Measurements from ENCODE around the gene CMIP.
"Not testable (repeated sequence)": the region's sequence is repeated elsewhere in the genome, so short reads cannot be mapped to it uniquely, and the experiment has no call there.

CMIP gene

GRCh38 chr16:81444448-81445121, at the start of gene CMIP:
TSS of gene CMIP (plus strand) at chr16:81444808.
- peak; percentile 26 for DNase-seq (ENCODE audit: low read depth, low spot score)
- H3K27ac ChIP-seq = peak within 1 kb of the TSS; percentile 97

- no peak for DNase-seq (ENCODE audit: low read depth, low spot score)
- no peak overlapping the region for H3K27ac ChIP-seq
Measured at GRCh38 chr16:81394966-81395655, 49.5 kb upstream of the CMIP start.

- H3K27ac ChIP-seq = no peak overlapping the region
- no peak for DNase-seq (ENCODE audit: low read depth, low spot score)
Measured at GRCh38 chr16:81397058-81397878, 47.3 kb upstream of the CMIP start.

GRCh38 chr16:81397879-81398520, 46.6 kb upstream of the CMIP start:
- DNase-seq (ENCODE audit: low read depth, low spot score) = no peak
- H3K27ac ChIP-seq = no peak overlapping the region

GRCh38 chr16:81399909-81400308, 44.7 kb upstream of the CMIP start:
- no peak for DNase-seq (ENCODE audit: low read depth, low spot score)
- peak overlapping the region; percentile 86 for H3K27ac ChIP-seq

GRCh38 chr16:81401035-81401950, 43.3 kb upstream of the CMIP start:
- H3K27ac ChIP-seq = peak overlapping the region; percentile 86
- DNase-seq (ENCODE audit: low read depth, low spot score) = peak; percentile 85

- no peak overlapping the region for H3K27ac ChIP-seq
- no peak for DNase-seq (ENCODE audit: low read depth, low spot score)
Measured at GRCh38 chr16:81403208-81403600, 41.4 kb upstream of the CMIP start.

GRCh38 chr16:81403601-81404391, 40.8 kb upstream of the CMIP start:
- H3K27ac ChIP-seq = no peak overlapping the region
- DNase-seq (ENCODE audit: low read depth, low spot score) = peak; percentile 18

- peak overlapping the region; percentile 89 for H3K27ac ChIP-seq
- not testable (repeated sequence) for DNase-seq (ENCODE audit: low read depth, low spot score)
Measured at GRCh38 chr16:81405002-81405401, 39.6 kb upstream of the CMIP start.

GRCh38 chr16:81405702-81406113, 38.9 kb upstream of the CMIP start:
- peak; percentile 90 for DNase-seq (ENCODE audit: low read depth, low spot score)
- H3K27ac ChIP-seq = peak overlapping the region; percentile 89

GRCh38 chr16:81408409-81408950, 36.1 kb upstream of the CMIP start:
- DNase-seq (ENCODE audit: low read depth, low spot score) = no peak
- H3K27ac ChIP-seq = no peak overlapping the region

GRCh38 chr16:81409016-81409556, 35.5 kb upstream of the CMIP start:
- DNase-seq (ENCODE audit: low read depth, low spot score) = no peak
- H3K27ac ChIP-seq = no peak overlapping the region

- no peak overlapping the region for H3K27ac ChIP-seq
- DNase-seq (ENCODE audit: low read depth, low spot score) = no peak
Measured at GRCh38 chr16:81410643-81411293, 33.8 kb upstream of the CMIP start.

GRCh38 chr16:81413245-81413990, 31.2 kb upstream of the CMIP start:
- no peak overlapping the region for H3K27ac ChIP-seq
- no peak for DNase-seq (ENCODE audit: low read depth, low spot score)

- no peak overlapping the region for H3K27ac ChIP-seq
- no peak for DNase-seq (ENCODE audit: low read depth, low spot score)
Measured at GRCh38 chr16:81415751-81416150, 28.9 kb upstream of the CMIP start.

GRCh38 chr16:81416749-81417148, 27.9 kb upstream of the CMIP start:
- DNase-seq (ENCODE audit: low read depth, low spot score) = no peak

GRCh38 chr16:81417210-81417609, 27.4 kb upstream of the CMIP start:
- H3K27ac ChIP-seq = no peak overlapping the region
- no peak for DNase-seq (ENCODE audit: low read depth, low spot score)

More at GRCh38 chr16:81416749-81417148, 27.9 kb upstream of the CMIP start:
- H3K27ac ChIP-seq = no peak overlapping the region

Measured in epithelial cell of prostate (primary cell).